GM21447 (cell line): Measurements from ENCODE around the gene SNAPC5.
"Not testable (repeated sequence)": the region's sequence is repeated elsewhere in the genome, so short reads cannot be mapped to it uniquely, and the experiment has no call there.

Source experiments
- ATAC-seq: cut with Tn5 transposase; IDR thresholded peaks from one replicate; pipeline ENCODE4 v1.9.1; 2021; ENCODE audit not compliant: unreplicated experiment

Gene SNAPC5

GRCh38 chr15:66491846-66492245 lies 5.7 kb downstream of the SNAPC5 start:
- ATAC-seq: no peak

- no peak for ATAC-seq
These were observed 8.3 kb downstream of the SNAPC5 start for GRCh38 chr15:66489179-66489791.

GRCh38 chr15:66488525-66488924 lies 9.0 kb downstream of the SNAPC5 start:
- ATAC-seq: no peak

GRCh38 chr15:66486887-66487286 lies 10.7 kb downstream of the SNAPC5 start:
- no peak for ATAC-seq

GRCh38 chr15:66484539-66485112 lies 12.9 kb downstream of the SNAPC5 start:
- no peak for ATAC-seq

GRCh38 chr15:66483131-66483566 lies 14.4 kb downstream of the SNAPC5 start:
- no peak for ATAC-seq

- ATAC-seq: no peak
These were observed 15.0 kb downstream of the SNAPC5 start for GRCh38 chr15:66482539-66482938.

GRCh38 chr15:66481107-66481856 lies 16.3 kb downstream of the SNAPC5 start:
- ATAC-seq: no peak

- no peak for ATAC-seq
These were observed 17.3 kb downstream of the SNAPC5 start for GRCh38 chr15:66480267-66480666.

GRCh38 chr15:66477011-66477410 lies 20.6 kb downstream of the SNAPC5 start:
- ATAC-seq: no peak

- no peak for ATAC-seq
These were observed 21.0 kb downstream of the SNAPC5 start for GRCh38 chr15:66476535-66476934.

- no peak for ATAC-seq
These were observed 22.6 kb downstream of the SNAPC5 start for GRCh38 chr15:66474963-66475362.

GRCh38 chr15:66474135-66474534 lies 23.4 kb downstream of the SNAPC5 start:
- ATAC-seq: no peak

GRCh38 chr15:66472176-66472999 lies 25.2 kb downstream of the SNAPC5 start:
- peak; percentile 86 for ATAC-seq

- not testable (repeated sequence) for ATAC-seq
These were observed 26.7 kb downstream of the SNAPC5 start for GRCh38 chr15:66470825-66471224.

- not testable (repeated sequence) for ATAC-seq
These were observed 30.2 kb downstream of the SNAPC5 start for GRCh38 chr15:66467162-66468040.

GRCh38 chr15:66465294-66465693 lies 32.3 kb downstream of the SNAPC5 start:
- ATAC-seq: not testable (repeated sequence)

- ATAC-seq: no peak
These were observed 34.9 kb downstream of the SNAPC5 start for GRCh38 chr15:66462627-66463026.

- ATAC-seq: no peak
These were observed 35.6 kb downstream of the SNAPC5 start for GRCh38 chr15:66461917-66462316.

- not testable (repeated sequence) for ATAC-seq
These were observed 36.3 kb downstream of the SNAPC5 start for GRCh38 chr15:66461294-66461693.
